Measurements from ENCODE around the gene CPVL.

The CPVL gene

GRCh38 chr7:29076631-29077030 lies 69.7 kb downstream of the CPVL start:
- no peak overlapping the region for H3K27ac Mint-ChIP-seq

GRCh38 chr7:29075606-29076005 lies 70.7 kb downstream of the CPVL start:
- no peaks in the 10 kb centered on the region for H3K36me3 Mint-ChIP-seq
- H3K27ac Mint-ChIP-seq: no peak overlapping the region
- no peak overlapping the region for H3K4me3 Mint-ChIP-seq
- H3K4me1 Mint-ChIP-seq (ENCODE audit: low read depth): no peaks in the 10 kb centered on the region
- no peaks in the 10 kb centered on the region for H3K9me3 Mint-ChIP-seq (ENCODE audit: low read depth)
- H3K27me3 Mint-ChIP-seq: peaks cover 5% of the 10 kb centered on the region

More at GRCh38 chr7:29076631-29077030, 69.7 kb downstream of the CPVL start:
- H3K27me3 Mint-ChIP-seq: peaks cover 5% of the 10 kb centered on the region
- no peaks in the 10 kb centered on the region for H3K9me3 Mint-ChIP-seq (ENCODE audit: low read depth)
- H3K36me3 Mint-ChIP-seq: no peaks in the 10 kb centered on the region
- H3K4me1 Mint-ChIP-seq (ENCODE audit: low read depth): no peaks in the 10 kb centered on the region
- no peak overlapping the region for H3K4me3 Mint-ChIP-seq

- H3K9me3 Mint-ChIP-seq (ENCODE audit: low read depth): no peaks in the 10 kb centered on the region
- H3K4me3 Mint-ChIP-seq: no peak overlapping the region
- H3K27ac Mint-ChIP-seq: no peak overlapping the region
- H3K36me3 Mint-ChIP-seq: no peaks in the 10 kb centered on the region
- no peaks in the 10 kb centered on the region for H3K27me3 Mint-ChIP-seq
- no peaks in the 10 kb centered on the region for H3K4me1 Mint-ChIP-seq (ENCODE audit: low read depth)
Measured at GRCh38 chr7:29071203-29071874, 75.0 kb downstream of the CPVL start.

GRCh38 chr7:29066641-29067040 lies 79.7 kb downstream of the CPVL start:
- Mint-ChIP-seq H3K4me3 (no peak overlapping the region), H3K27ac (no peak overlapping the region), H3K36me3 (no peaks in the 10 kb centered on the region), H3K9me3 (ENCODE audit: low read depth) (no peaks in the 10 kb centered on the region), H3K4me1 (ENCODE audit: low read depth) (no peaks in the 10 kb centered on the region), H3K27me3 (peaks cover 4% of the 10 kb centered on the region)

- Mint-ChIP-seq H3K27ac (no peak overlapping the region), H3K9me3 (ENCODE audit: low read depth) (no peaks in the 10 kb centered on the region), H3K4me3 (no peak overlapping the region), H3K4me1 (ENCODE audit: low read depth) (no peaks in the 10 kb centered on the region), H3K36me3 (no peaks in the 10 kb centered on the region), H3K27me3 (peaks cover 4% of the 10 kb centered on the region)
Measured at GRCh38 chr7:29065181-29065857, 81.0 kb downstream of the CPVL start.

GRCh38 chr7:29063872-29064271 lies 82.5 kb downstream of the CPVL start:
- Mint-ChIP-seq H3K4me1 (ENCODE audit: low read depth) (no peaks in the 10 kb centered on the region), H3K4me3 (no peak overlapping the region), H3K27ac (no peak overlapping the region)

GRCh38 chr7:29063236-29063635 lies 83.1 kb downstream of the CPVL start:
- Mint-ChIP-seq H3K36me3 (peaks cover 3% of the 10 kb centered on the region), H3K27ac (no peak overlapping the region), H3K9me3 (ENCODE audit: low read depth) (peaks cover 13% of the 10 kb centered on the region), H3K4me1 (ENCODE audit: low read depth) (no peaks in the 10 kb centered on the region), H3K4me3 (no peak overlapping the region), H3K27me3 (peaks cover 4% of the 10 kb centered on the region)

More at GRCh38 chr7:29063872-29064271, 82.5 kb downstream of the CPVL start:
- Mint-ChIP-seq H3K27me3 (peaks cover 4% of the 10 kb centered on the region), H3K36me3 (peaks cover 3% of the 10 kb centered on the region), H3K9me3 (ENCODE audit: low read depth) (peaks cover 8% of the 10 kb centered on the region)

GRCh38 chr7:29053105-29053872 lies 93.0 kb downstream of the CPVL start:
- Mint-ChIP-seq H3K36me3 (no peaks in the 10 kb centered on the region), H3K27ac (no peak overlapping the region), H3K9me3 (ENCODE audit: low read depth) (peaks cover 20% of the 10 kb centered on the region), H3K27me3 (peaks cover under 1% of the 10 kb centered on the region), H3K4me1 (ENCODE audit: low read depth) (no peaks in the 10 kb centered on the region), H3K4me3 (no peak overlapping the region)

GRCh38 chr7:29046978-29047377 lies 99.4 kb downstream of the CPVL start:
- Mint-ChIP-seq H3K27ac (no peak overlapping the region), H3K36me3 (no peaks in the 10 kb centered on the region), H3K27me3 (peaks cover 6% of the 10 kb centered on the region), H3K4me1 (ENCODE audit: low read depth) (no peaks in the 10 kb centered on the region), H3K4me3 (no peak overlapping the region), H3K9me3 (ENCODE audit: low read depth) (peaks cover 6% of the 10 kb centered on the region)

- H3K4me3 Mint-ChIP-seq: no peak overlapping the region
- peaks cover 7% of the 10 kb centered on the region for H3K27me3 Mint-ChIP-seq
- H3K4me1 Mint-ChIP-seq (ENCODE audit: low read depth): no peaks in the 10 kb centered on the region
- H3K9me3 Mint-ChIP-seq (ENCODE audit: low read depth): peaks cover 3% of the 10 kb centered on the region
- no peak overlapping the region for H3K27ac Mint-ChIP-seq
- H3K36me3 Mint-ChIP-seq: no peaks in the 10 kb centered on the region
Measured at GRCh38 chr7:29045258-29046086, 100.9 kb downstream of the CPVL start.

GRCh38 chr7:29044554-29044953 lies 101.8 kb downstream of the CPVL start:
- H3K4me1 Mint-ChIP-seq (ENCODE audit: low read depth): no peaks in the 10 kb centered on the region
- peaks cover 8% of the 10 kb centered on the region for H3K27me3 Mint-ChIP-seq
- H3K9me3 Mint-ChIP-seq (ENCODE audit: low read depth): no peaks in the 10 kb centered on the region
- H3K27ac Mint-ChIP-seq: no peak overlapping the region
- H3K36me3 Mint-ChIP-seq: no peaks in the 10 kb centered on the region
- H3K4me3 Mint-ChIP-seq: no peak overlapping the region

GRCh38 chr7:29043576-29043975 lies 102.8 kb downstream of the CPVL start:
- H3K4me3 Mint-ChIP-seq: no peak overlapping the region
- H3K27ac Mint-ChIP-seq: no peak overlapping the region
- H3K4me1 Mint-ChIP-seq (ENCODE audit: low read depth): no peaks in the 10 kb centered on the region
- H3K36me3 Mint-ChIP-seq: no peaks in the 10 kb centered on the region
- no peaks in the 10 kb centered on the region for H3K9me3 Mint-ChIP-seq (ENCODE audit: low read depth)
- H3K27me3 Mint-ChIP-seq: peaks cover 8% of the 10 kb centered on the region

GRCh38 chr7:29042824-29043231 lies 103.5 kb downstream of the CPVL start:
- Mint-ChIP-seq H3K4me1 (ENCODE audit: low read depth) (no peaks in the 10 kb centered on the region), H3K36me3 (no peaks in the 10 kb centered on the region)

GRCh38 chr7:29041991-29042390 lies 104.3 kb downstream of the CPVL start:
- Mint-ChIP-seq H3K27ac (no peak overlapping the region), H3K27me3 (peaks cover 4% of the 10 kb centered on the region), H3K36me3 (no peaks in the 10 kb centered on the region), H3K9me3 (ENCODE audit: low read depth) (no peaks in the 10 kb centered on the region), H3K4me3 (no peak overlapping the region), H3K4me1 (ENCODE audit: low read depth) (no peaks in the 10 kb centered on the region)

More at GRCh38 chr7:29042824-29043231, 103.5 kb downstream of the CPVL start:
- Mint-ChIP-seq H3K27ac (no peak overlapping the region), H3K9me3 (ENCODE audit: low read depth) (no peaks in the 10 kb centered on the region), H3K4me3 (no peak overlapping the region), H3K27me3 (peaks cover 5% of the 10 kb centered on the region)
